HG02840 (cell line): Measurements from ENCODE around the gene DAPK2.

ENCODE experiments used
- ATAC-seq: cut with Tn5 transposase; IDR thresholded peaks from one replicate; pipeline ENCODE4 v1.9.1; 2021; ENCODE audit warnings: mild to moderate bottlenecking, moderate library complexity, moderate number of reproducible peaks; ENCODE audit not compliant: unreplicated experiment, low FRiP score

DAPK2 gene

DNA sequence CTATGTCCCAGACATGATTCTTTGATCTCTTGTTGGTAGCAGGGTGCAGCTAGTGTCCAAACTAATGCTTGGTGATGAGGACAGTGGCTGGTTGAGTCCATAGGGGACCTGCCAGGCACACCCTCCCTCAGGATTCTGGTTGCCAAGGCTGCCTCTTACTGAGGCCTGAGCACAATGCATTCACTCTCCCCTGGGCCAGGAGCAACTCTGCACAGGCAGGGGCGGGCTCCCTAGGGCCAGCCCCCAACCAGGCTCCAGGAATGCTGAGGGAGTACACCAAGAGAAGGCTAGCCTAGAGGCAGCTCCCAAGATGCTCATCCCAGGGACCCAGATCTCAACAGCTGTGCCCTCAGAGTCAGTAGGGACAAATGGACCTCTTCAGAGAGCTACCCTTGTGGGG, 166.3 kb downstream of the DAPK2 start:
- ATAC-seq = no peak

DNA sequence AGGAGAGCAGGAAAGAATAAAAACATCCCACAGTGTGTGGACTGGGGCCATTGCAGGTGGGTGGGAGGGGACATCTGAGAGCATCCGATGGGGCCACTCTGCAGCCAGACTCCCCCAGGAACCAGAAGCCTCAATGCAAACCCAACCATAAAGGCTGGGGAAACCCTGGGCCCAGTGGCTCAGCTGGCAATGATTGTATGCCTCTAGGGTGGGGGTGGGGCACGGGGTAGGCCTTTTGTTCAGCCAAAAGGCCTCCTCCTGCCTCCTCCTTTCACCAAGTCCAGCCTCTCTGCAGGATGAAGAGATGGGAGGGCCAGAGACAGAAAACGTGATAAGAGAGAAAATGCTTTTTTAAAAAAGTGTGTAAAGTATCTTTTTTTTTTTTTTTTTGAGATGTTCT, 167.1 kb downstream of the DAPK2 start:
- no peak for ATAC-seq

DNA sequence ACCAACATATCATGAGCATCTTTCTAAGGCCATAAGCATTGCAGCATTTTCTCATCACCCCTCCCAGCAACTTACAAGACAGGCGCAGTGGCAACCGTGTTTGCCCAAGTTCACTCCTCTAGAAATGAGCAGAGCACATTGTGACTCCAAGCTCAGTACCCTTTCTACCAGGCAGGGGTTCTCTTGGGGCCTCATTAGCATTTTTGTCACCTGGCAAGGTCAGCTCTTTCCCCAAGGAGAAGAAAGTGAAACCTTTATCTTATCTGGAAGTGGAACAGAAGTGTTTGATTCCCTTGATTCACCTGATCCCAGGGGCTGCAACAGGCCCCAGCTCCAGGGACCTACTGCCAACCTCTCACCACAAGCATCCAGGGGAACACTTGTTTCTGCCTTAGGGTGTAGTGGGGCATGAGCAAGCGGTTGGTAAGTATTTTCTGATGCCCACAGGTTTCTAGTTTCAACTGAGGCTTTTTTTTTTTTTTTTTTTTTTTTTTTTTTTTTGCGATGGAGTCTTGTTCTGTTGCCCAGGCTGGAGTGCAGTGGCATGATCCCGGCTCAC, 168.5 kb downstream of the DAPK2 start:
- ATAC-seq = no peak

DNA sequence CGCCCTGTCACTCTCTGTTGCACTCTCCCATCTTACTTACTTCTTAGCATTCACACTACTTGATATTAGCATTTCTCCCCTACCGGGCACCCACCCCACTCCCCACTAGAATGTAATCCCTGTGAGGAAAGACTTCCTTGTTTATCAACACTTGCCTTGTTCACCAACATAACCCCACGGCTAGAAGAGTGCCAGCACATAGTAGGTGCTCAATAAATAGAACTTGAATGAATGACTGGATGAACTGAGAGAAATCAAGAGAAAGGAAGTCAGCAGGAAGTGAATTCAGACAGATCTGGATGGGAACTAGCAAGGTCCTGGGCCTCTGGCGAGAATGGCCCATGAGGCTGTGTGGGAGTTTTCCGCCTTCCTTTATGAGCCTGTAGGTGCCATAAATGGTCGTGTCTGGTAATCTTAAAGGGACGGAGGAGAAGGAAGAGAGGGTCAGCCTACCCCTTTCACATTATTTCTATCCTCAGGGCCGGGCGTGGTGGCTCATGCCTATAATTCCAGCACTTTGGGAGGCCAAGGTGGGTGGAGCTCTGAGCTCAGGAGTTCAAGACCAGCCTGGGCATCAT, 170.1 kb downstream of the DAPK2 start:
- ATAC-seq = no peak

DNA sequence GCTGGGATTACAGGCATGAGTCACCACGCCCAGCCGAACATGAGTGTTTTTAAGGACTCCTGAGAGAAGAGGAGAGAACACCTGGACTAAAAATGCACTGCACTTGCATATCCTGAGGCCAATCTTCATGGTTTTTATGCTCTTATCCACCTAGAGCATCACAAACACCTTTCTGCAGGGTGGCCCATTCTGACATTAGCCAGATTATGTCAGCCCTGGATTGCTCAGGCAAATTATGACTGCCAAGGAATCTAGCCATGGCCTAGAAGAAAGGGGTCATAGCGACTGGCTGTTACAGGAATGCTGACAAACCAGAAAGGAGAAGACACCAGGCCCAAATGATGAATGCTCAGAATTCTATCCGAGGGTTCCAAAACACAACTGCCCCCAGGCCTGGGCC, 171.7 kb downstream of the DAPK2 start:
- no peak for ATAC-seq

DNA sequence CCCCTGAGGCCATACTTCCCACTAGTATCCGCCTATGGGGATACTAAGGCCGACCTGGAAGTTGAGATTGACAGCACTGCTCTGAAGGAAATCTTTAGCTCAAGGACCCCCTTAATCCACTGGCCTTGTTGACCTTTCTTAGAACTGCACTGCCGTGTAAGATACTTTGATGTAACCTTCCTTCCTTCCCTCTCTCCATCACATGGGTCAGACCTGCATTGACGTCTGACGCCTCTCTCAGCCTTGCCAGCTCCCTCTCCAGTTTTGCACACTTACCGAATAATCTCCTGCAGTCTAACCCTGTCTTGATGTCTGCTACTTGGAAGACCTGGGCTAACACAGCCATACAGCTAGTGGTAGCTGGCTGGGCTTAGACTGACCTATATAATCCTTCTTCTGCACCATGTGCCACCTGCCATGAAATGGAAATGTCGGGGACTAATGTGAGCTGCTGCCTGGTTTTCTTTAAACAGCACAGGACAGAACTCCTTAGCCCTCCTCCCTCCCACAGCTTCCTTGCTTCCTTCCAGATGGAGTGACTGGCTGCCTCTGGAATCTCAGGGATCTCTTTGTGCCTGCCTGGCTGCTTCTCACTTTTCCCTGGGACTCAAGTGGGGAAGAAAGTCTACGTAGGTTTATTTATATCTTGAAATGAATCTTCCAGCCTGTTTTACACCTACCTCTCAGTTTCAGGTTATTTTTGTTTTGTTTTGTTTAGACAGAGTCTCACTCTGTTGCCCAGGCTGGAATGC, 173.3 kb downstream of the DAPK2 start:
- no peak for ATAC-seq

DNA sequence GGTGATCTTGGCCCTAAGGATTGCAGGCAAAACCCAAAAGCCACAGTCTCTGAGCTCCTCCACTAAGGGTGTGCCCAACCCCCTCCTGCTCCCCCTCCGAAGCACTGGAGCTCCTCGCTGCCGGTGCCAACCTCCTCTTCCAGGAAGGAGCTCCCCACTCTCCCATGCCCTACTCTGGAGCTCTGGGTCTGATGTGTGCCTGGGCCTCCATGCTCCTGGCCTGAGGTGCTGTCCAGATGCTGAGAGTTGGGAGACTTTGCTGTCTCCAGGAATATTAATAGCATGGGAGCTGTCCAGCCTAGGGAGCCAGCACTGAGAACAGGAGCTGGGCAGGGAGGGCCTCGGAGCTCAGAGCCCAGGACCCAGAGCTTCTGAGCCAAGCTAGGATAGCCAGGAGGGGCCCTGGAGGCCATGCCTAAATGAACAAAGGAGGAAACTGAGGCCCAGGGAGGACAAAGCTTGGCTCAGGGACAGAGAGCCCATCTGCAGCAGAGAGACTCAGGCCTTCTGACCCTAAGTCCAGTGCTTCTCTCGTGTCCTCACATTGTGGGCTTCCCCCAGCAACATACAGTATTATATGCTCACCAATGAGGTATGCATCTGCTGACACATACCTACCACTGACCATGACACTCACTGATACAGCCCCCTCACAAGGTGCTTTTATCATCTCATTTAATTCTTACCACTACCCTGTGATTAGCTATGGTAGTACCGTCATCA, 175.6 kb downstream of the DAPK2 start:
- ATAC-seq = no peak

DNA sequence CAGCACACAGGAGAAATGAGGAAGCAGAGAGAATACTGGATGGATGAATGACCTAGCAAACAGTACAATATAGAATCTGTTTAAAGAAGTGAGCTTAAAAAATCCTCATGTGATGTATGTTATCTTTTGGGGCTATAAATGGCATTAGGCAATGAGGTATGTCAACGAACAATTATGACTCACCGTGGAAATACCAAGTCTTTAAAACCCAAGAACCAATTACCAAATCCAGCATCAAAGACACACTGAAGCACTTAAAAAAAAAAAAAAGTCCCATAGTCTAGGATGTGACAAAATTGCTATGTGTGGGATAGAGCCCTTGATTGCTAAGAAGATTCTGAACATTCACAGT, 176.3 kb downstream of the DAPK2 start:
- no peak for ATAC-seq

DNA sequence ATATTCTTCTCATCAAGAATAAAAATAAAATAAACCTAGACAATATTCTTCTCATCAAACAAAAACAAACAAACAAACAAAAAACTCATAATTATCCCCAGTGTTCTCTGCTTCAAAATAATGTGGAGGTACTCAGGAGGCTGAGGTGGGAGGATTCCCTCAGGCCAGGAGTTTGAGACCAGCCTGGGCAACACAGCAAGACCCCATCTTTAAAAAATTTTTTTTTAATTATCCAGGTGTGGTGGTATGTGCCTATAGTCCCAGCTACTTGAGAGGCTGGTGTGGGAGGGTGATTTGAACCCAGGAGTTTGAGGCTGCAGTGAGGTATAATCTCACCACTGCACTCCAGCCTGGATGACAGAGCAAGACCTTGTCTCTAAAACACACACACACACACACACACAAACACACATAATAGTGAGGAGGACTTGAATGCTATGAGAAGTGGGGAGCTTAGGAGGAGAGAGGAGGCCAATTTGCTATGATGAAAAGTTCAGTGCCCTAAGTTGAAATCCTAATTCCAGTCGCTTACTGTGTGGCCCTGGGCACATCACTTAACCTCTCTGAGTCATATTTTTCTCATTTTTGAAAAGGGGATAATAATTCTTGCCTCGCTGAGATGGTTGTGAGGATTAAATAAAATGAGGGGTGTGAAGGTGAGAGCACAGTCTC, 176.8 kb downstream of the DAPK2 start:
- no peak for ATAC-seq

DNA sequence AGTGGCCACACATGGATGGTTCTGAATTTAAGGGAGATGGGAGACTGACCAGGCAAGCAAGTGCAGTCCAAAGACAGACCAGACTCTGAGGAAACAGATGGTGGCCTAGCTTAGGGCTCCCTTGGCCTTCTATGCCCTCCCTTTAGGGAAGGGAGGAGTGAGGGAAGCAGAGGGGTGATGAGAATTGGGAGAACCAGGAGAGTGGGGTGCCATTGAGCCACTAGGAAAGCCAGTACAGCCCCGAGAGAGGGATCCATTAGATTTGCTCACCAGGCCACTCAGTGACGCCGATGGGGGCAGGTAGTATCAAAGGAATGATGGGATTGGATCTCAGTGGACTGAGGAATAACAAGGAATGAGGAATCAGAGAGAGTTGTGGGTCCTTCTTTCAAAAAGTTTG, 182.1 kb downstream of the DAPK2 start:
- ATAC-seq = no peak

DNA sequence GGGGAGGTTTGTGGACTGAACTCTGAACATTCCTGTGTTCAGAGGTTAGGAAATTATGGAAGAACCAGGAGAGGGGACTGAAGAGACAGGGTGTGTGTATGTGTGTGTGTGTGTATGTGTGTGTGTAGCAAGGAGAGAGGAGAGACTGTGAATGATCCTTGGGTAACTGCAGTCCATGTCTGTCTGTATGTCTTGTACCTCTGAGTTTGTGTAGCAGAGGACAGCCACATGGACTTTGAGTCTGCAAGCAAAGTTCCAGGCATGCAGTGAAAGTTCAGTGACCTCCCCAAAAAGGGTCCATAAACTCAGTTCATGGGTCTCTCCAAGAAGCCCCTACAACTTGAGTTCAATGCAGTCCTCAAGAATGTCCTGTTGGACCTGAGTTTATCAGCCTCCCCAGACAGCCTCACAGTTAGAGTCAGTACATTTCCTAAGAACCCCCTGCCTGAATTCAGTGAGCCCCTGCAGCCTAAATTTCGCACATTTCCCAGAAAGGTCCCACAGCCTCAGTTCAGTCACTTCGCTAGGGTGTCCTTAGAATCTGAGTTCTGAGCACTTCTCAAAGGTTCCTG, 184.3 kb downstream of the DAPK2 start:
- ATAC-seq = no peak

DNA sequence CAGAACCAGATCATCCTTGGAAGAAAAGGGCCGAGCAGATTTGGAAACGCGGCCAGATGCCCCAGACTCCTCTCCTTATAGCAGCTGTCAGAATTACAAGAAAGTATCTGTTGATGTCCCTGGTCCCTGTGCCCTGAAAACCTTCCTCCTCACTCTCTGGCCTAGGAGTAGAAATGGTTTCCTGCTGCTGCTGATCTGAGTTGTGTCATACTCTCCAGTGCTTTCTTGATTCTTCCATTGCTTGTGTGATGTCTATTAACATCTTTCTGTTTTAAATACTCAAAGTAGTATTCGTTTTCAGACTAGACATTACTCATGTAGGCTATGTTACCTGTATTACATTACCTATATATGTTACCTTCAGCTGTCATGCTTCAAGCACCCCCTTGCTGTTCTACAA, 185.7 kb downstream of the DAPK2 start:
- ATAC-seq = no peak

DNA sequence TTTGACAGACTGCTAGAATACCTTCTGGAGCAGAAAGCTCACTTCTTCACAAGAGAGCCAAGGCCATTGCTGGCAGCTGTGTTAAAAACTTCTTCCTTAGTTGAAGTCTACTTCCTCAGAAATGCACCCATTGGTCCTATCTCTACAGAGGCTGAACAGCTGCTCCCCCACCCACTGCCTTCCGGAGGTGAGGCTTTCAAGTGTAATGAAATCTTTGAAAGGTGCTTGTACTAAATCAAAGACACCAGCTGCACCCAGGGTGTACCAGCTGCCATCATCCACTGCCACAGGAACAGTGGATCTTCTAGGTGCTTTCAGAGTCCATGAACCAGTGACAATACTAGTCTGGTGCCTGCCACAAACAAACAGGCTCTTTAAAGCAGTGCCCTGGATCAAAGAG, 186.1 kb downstream of the DAPK2 start:
- ATAC-seq = no peak

DNA sequence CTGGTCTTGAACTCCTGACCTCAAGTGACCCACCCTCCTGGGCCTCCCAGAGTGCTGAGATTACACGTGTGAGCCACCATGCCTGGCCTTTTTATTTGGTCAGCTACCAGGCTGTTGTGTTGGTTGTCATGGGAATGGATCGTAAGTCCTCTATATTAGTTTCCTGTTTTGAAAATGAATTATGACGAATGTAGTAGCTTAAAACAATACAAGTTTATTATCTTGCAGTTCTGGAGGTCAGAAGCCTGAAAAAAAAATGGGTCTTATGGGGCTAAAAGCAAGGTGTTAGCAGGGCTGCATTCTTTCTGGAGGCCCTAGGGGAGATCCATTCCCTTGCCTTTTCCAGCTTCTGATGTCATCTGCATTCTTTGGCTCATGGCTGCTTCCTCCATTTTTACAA, 187.4 kb downstream of the DAPK2 start:
- ATAC-seq = no peak

DNA sequence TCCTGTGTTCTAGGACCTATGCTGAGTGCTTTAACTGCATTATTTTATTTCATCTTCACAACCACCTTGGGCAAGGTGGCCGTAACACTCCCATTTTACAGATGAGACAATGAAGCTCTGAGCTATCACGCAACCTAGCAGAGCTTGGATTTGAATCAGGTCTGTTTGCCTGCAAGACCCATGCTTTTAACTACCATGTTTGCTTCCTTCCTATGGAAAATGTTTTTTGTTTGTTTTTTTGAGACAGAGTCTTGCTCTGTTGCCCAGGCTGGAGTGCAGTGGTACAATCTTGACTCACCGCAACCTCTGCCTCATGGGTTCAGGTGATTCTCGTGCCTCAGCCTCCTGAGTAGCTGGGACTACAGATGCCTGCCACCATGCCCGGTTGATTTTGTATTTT, 187.8 kb downstream of the DAPK2 start:
- no peak for ATAC-seq

DNA sequence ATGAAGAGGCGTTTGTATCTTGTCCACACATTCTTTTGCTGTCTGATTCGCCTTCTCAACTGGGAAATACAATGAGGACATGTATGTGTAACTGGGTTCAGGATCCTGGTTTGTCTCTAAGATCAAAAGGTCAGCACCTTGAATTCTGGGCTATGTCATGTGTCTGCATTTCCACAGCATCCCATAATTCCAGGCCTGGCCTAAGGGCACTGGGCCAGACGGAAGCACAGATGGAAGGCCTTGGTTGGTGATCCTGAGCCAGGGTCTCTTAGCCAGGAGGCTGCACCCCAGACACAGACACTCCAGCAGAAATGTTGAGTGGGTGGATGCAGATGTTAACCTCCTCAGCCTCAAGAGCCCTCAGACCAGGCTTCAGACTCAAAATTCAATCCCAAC, 188.8 kb downstream of the DAPK2 start:
- ATAC-seq = no peak
